SKM-1 (cell line): Measurements from ENCODE around the gene CAMKK1.

Experiments used
- DNase-seq: peaks from one replicate; lab custom pipeline; 2025; ENCODE audit not compliant: unreplicated experiment; lab: John Stamatoyannopoulos, UW

Gene CAMKK1

GRCh38 chr17:3897731-3898130, 4.9 kb upstream of the CAMKK1 start:
- DNase-seq = no peak

- no peak for DNase-seq
Observed at GRCh38 chr17:3896968-3897235, 4.0 kb upstream of the CAMKK1 start.

GRCh38 chr17:3896108-3896967, 3.5 kb upstream of the CAMKK1 start:
- DNase-seq = no peak

- no peak for DNase-seq
Observed at GRCh38 chr17:3895354-3895753, 2.5 kb upstream of the CAMKK1 start.

DNA sequence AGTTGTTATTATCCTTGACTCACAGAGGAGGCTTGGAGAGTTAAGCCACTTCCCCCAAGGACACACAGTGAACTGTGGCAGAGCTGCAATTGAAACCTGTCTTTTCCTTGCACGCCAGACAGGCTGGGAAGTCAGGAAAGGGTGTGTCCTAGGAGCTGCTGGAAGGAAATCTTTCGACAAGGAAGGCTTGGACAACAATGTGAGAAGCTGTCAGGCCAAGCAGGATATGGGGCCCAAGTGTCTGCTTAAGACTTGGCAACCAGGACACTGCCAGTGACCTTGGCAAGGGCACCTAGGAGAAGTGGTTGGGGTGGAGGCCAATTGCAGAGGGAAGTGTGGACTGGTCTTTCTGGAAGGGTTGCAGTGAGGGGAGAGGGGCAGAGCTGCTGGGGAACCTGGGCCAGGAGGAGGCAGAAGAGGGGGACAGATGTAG, 2.1 kb upstream of the CAMKK1 start:
- DNase-seq = no peak

GRCh38 chr17:3894188-3894587, 1.3 kb upstream of the CAMKK1 start:
- no peak for DNase-seq

GRCh38 chr17:3893720-3894116, 865 bp upstream of the CAMKK1 start:
- no peak for DNase-seq

DNA sequence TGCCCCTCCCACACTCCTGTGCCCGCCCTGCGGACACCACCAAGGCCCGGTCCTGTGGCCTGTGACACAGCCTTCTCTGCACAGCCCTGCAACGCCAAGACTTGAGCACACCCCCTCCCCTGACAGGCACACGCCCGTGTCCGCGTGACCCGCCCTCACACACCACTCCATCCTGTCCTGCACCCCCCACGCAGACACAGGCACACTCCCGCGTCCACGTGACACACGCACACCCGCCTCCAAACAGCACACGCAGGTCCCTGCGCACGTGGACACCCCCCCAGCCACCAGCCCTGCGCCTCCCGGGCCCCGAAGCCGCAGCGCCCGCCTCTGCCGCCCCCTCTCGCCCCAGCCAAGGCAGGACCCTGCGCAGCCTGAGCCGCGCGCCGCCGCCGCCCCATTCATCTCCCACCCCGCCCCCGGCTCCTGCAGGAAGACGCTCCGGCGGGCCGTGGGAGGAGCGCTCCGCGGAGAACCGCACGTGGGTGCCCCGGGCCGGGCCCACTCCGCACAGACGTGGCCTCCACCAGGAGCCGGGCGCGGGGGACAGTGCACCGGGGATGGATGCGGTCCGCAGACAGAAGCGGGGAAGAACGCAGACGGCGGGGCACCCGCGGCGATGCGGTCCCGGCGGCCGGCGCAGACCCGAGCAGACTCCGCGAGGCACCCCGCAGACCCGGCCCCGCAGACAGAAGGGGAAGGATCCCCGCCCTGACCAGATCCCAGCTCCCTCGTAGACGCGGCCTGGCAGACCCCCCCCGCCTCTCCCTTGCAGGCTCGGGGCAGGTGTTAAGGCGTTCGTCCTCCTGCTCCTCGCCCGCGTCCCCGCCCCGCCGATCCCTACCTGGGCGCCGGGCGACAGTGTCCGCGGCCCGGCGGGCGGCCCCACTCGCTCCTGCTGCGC, 506 bp downstream of the CAMKK1 start:
- DNase-seq = no peak

DNA sequence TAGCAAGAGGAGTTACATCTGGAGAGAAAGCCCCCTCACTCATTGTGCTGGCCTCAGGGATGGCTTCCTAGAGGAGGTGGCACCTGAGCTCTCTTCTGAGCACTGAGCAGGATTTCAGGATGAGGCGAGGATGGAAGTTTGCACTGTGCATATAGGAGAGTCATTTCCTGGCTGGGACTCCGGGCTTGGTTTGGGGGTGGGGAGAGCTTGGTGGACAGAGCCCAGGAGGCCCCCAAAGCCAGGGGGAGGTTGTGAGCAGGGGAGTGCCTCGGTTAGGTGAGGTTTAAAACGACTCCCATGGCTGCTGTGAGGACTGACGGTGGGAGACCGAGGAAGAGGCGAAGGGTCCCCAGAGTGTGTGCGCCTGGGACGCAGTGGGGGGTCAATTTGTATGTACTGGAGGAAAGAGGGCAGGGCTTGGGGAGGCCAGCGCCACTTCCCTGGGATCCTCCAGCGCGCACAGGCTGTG, 1.2 kb downstream of the CAMKK1 start:
- no peak for DNase-seq

DNA sequence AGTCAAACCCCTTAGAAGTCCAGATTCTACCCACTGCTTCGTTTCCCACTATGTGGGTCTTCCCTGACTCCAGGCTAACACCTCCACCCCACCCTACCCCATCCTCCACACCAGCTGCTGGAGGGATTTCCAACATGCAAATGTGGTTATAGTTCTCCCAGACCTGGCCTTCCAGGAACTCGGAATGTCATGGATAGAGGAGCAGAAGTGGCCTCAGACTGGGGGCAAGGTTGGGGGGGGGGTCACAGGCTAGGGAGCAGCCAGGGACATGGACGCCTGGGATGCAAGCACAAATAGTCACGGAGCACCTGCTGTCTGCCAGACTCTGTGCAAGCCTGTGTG, 2.0 kb downstream of the CAMKK1 start:
- no peak for DNase-seq

DNA sequence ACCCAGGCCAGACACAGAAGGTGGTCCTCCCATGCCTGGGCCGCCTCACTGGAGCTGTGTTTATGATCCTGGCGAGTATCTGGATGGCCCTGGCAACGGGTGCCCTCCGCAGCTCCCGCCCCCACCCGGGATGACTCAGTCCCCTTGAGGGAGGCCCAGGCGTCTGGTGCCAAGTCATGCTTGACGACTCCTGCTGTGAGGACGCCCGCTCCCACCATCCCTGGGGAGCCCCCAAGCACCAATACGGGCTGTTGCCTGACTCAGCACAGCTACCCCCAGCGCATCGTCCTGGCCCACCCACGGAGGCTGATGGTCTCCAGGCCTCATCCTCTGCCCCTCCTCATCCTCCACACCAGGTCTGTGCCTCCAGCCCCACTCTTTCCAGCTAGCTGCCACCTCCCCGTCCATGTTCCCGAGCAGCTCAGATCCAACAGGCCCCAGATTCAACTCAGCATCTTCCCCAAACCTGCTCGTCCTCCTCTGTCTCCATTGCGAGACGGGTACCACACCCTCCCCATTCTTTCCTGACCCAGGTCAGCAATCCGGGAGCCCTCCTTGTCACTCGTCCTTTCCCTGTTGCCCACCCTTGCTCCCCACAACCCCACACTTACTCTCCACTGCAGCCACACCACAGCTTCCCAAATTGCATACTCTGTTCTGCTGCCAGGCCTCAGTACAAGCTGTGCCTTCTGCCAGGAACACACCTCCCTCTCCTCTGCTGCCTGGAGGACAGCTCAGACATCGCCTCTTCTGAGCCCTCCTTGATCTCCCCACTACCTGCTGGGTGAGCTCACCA, 2.6 kb downstream of the CAMKK1 start:
- DNase-seq = no peak

DNA sequence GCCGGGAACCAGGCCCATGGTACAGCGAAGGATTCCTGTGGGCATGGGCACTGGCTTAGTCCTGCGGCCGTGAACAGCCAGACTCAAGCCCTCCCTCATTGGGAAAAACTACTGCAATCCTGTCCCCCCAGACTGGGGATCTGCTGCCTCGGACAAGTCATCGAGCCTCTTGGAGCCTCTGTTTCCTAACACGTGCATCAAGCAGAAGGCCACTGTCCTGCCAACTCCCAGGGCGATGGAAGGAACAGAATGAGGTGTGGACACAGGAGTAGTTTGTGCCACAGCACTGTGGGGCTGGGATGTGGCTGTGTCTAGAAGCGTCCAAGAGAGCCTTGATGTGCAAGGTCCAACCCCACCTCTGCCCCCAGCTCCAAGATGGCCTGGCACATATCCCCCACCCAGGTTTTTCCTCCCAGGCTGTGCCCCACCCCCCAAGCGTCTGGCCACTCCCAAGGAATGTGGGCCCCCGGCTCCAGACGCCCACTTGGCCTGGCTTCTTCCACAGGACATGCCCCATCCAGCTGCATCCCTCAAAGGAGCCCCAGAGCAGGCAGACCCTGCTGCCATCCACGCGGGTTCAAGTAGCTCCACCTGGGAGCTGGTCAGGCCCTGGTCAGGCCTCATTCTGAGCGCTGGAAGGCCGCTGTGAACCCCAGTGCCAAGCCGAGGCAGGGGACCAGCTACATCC, 3.4 kb downstream of the CAMKK1 start:
- no peak for DNase-seq

DNA sequence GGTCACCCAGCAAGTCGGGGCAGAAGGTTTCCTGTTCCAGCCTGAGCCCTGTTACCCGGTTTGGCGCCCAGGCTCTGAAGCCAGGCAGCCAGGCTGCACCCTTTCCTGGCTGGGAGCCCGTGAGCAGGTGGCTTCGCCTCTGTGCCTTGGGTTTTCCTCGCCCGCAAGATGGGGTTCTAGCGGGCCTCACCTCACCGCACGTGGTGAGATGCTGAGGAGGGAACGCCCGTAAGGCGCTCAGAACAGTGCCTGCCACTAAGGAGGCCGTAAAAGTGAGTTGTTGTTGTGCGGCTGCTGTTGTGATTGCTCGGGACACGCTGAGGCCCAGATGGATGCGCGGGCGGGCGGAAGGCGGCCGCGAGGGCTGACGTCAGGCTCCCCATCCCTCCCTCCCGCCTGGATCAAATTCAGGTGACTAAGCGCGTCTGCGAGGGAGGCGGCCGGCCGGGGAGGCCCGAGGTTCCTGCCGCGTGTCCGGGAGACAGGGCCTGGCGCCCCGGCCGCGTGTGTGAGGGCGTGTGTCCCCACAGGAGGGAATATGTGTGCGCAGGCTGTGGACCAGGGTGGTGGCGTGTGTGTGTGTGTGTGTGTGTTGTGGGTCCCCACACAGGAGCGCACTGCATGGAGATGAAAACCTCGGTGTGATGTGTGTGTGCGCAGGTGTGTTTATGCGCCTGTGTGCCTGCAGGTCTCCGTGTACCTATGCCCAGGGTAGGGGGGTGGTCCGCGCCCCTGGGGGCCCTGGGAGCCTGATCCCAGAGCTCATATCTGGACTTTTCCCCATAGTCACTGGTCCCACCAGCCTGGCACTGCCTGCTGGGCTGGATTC, 4.3 kb downstream of the CAMKK1 start:
- no peak for DNase-seq

DNA sequence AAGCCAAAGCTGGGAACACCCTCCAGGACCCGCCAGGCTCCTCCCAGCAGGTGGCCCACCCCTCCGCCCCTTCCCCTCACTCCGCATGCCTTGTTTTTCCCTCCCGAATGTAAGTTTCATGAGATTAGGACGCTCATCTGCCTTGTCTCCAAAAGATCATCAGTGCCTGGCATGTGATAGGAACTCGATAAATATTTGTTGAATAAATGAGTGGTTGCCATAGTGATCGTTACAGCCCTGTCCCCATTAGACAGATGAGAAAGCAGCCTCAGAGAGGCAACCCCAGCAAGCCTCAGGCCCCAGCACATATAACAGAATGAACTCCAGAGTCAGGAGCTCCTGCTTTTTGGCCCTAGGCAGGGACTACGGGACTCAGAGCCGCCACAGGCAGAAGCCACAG, 5.0 kb downstream of the CAMKK1 start:
- no peak for DNase-seq

DNA sequence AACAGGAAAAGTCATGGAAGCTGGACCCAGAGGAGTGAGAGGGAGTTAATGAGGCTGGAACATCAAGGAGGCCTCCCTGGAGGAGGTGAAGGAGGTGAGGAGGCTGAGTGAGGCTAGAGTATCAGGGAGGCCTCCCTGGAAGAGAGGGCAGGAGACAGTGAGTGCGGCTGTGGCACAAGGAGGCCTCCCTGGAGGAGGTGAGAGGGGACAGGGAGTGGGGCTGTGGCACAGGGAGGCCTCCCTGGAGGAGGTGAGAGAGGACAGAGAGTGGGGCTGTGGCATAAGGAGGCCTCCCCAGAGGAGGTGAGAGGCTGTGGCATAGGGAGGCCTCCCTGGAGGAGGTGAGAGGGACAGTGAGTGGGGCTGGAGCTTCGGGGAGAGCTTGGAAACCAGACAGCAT, 5.5 kb downstream of the CAMKK1 start:
- DNase-seq = no peak

- DNase-seq = peak; percentile 32
Observed at GRCh38 chr17:3886776-3887175, 6.1 kb downstream of the CAMKK1 start.

DNA sequence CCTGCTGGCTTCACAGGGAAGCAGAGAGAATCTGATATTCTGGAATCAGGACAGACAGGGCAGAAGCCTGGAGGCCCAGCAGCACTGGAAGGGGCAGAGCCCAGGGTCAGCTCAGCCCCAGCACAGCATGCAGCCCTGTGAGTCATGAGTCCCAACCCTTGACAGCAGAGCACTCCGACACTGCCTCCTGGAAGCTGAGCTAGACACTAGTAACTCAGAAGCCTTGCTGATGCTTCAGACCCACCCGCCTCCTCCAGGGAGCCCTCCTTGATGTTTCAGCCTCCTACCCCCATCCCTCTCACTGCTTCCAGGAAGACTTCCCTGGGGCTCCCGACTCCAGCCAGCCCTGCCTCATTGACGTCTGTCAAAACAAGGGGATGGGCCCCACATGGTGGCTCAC, 6.9 kb downstream of the CAMKK1 start:
- DNase-seq = no peak

- no peak for DNase-seq
Observed at GRCh38 chr17:3885271-3885670, 7.6 kb downstream of the CAMKK1 start.

DNA sequence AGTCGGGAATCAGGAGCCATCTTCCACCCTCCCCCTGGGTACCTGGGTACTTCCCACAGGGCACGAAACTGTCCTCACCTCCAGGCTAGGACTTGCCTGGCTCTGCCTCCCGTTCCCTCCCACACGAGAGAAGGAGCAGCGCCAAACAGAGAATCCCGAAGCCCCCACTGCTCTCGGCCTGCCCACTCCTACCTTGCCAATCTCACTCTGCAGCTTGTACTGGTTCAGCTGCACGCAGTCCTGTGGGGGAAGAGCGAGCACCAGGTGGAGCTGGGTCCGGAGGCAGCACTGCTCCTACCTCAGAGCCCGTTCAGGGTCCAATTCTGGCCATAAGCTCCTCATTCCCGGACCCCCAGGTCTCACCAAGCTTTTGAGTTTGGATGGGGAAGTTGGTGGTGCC, 8.7 kb downstream of the CAMKK1 start:
- no peak for DNase-seq

- no peak for DNase-seq
Observed at GRCh38 chr17:3882276-3882675, 10.6 kb downstream of the CAMKK1 start.
